CD4-positive, alpha-beta T cell (primary cell): ENCODE data around the gene PDE3A. TPM values are rescaled to one million over a fixed set of nuclear protein-coding genes. Genes with fewer than 3 reads are reported as not detected.

Experiments
- ATAC-seq: fragments of 200-7000 bp; cut with Tn5 transposase; one replicate; pipeline ENCODE4 v1.10.0; 2022; ENCODE audit warnings: mild to moderate bottlenecking; ENCODE audit not compliant: poor library complexity
- CTCF ChIA-PET: fragments of 350-600 bp; sonication (Branson Sonifier 250); formaldehyde crosslinking; loops from one replicate; lab custom pipeline; 2021; ENCODE audit warnings: antibody characterized with exemption, inconsistent platforms; lab: Charles Lee
- POLR2A ChIA-PET: fragments of 350-600 bp; sonication (Branson Sonifier 250); formaldehyde crosslinking; loops from one replicate; lab custom pipeline; 2021; ENCODE audit warnings: antibody characterized with exemption, inconsistent platforms; lab: Charles Lee
- DNase-seq, 14 experiments: peaks; one replicate each; pipeline ENCODE4 v3.0.0-alpha.2; 2013 to 2020; ENCODE audit warnings: mixed read lengths in 2 of 14
- H3K27ac ChIP-seq, 2 donors: one replicate each; pipeline versions ENCODE4 v1.5.1 to v1.7.0; 2013; ENCODE audit warnings: low read length in 2 of 2, low read depth in 1 of 2, mild to moderate bottlenecking in 1 of 2
- H3K27me3 ChIP-seq, 2 experiments: 1 replicate in 1 of 2; 2 replicates in 1 of 2; pipeline versions ENCODE4 v1.6.1 to v1.7.0; 2013; ENCODE audit warnings: low read length in 2 of 2, control low read depth in 1 of 2, mild to moderate bottlenecking in 1 of 2, moderate library complexity in 1 of 2; ENCODE audit not compliant: insufficient read depth in 2 of 2, control insufficient read depth in 1 of 2
- H3K36me3 ChIP-seq: one replicate; pipeline ENCODE4 v1.6.1; 2013; ENCODE audit warnings: low read length, control low read depth; ENCODE audit not compliant: insufficient read depth
- H3K4me1 ChIP-seq: one replicate; pipeline ENCODE4 v1.6.1; 2013; ENCODE audit warnings: low read length, control low read depth; ENCODE audit not compliant: insufficient read depth
- H3K4me3 ChIP-seq: one replicate; pipeline ENCODE4 v1.5.1; 2013; ENCODE audit warnings: mild to moderate bottlenecking, low read length, moderate library complexity
- H3K9me3 ChIP-seq, 2 experiments: 1 replicate in 1 of 2; 2 replicates in 1 of 2; pipeline versions ENCODE4 v1.6.1 to v1.7.0; 2013; ENCODE audit warnings: low read length in 2 of 2, mild to moderate bottlenecking in 2 of 2, control low read depth in 1 of 2, moderate library complexity in 1 of 2; ENCODE audit not compliant: control insufficient read depth in 1 of 2, insufficient read depth in 1 of 2
- H3K27ac Mint-ChIP-seq: one replicate; pipeline ENCODE4 v1.8.0; 2020; ENCODE audit warnings: mixed read lengths
- H3K27me3 Mint-ChIP-seq: one replicate; pipeline ENCODE4 v1.8.0; 2021; ENCODE audit warnings: mixed read lengths
- H3K36me3 Mint-ChIP-seq: one replicate; pipeline ENCODE4 v1.8.0; 2021; ENCODE audit warnings: low read depth, mixed read lengths
- H3K4me1 Mint-ChIP-seq: one replicate; pipeline ENCODE4 v1.8.0; 2021; ENCODE audit warnings: low read depth, mixed read lengths
- H3K4me3 Mint-ChIP-seq: one replicate; pipeline ENCODE4 v1.8.0; 2020; ENCODE audit warnings: mild to moderate bottlenecking, mixed read lengths
- H3K9me3 Mint-ChIP-seq: one replicate; pipeline ENCODE4 v1.8.0; 2020; ENCODE audit warnings: mixed read lengths
- CTCF ChIP-seq: fragments of 200-600 bp; IDR thresholded peaks from one replicate; pipeline ENCODE4 v1.8.0; 2022; ENCODE audit warnings: antibody characterized with exemption, mild to moderate bottlenecking
- intact Hi-C, 2 experiments: fragments of 100-400 bp; cut with DNase I in 1 of 2; cut with micrococcal nuclease in 1 of 2; formaldehyde crosslinking; loops; one replicate each; pipeline versions ENCODE4 v1.15.1 to v1.9.0; 2023 to 2025; cut with DNase I, micrococcal nuclease
- total RNA-seq, 174 experiments: library from RNA in 2 of 174; stranded (reverse) in 2 of 174; gene quantifications; one replicate each; pipeline ENCODE4 v1.2.3 and lab custom pipeline; 2021 to 2026

PDE3A gene
- total RNA-seq, 2 experiments from 2014 or later, result not detected

GRCh38 chr12:20716037-20716436, 347.7 kb downstream of the PDE3A start:
- DNase-seq (no peak), ATAC-seq (no peak)
- H3K4me3 ChIP-seq, result no peak overlapping the region
- Mint-ChIP-seq H3K4me3 (no peak overlapping the region), H3K27me3 (no peaks in the 10 kb centered on the region), H3K4me1 (no peaks in the 10 kb centered on the region), H3K27ac (no peak overlapping the region), H3K36me3 (no peaks in the 10 kb centered on the region), H3K9me3 (peaks cover 6% of the 10 kb centered on the region)
- ChIA-PET POLR2A (no interaction called here), CTCF (no interaction called here)
- no peaks in the 10 kb centered on the region for H3K4me1 ChIP-seq
- H3K9me3 ChIP-seq, result peaks cover 0 to 5% of the 10 kb centered on the region in 2 experiments
- H3K36me3 ChIP-seq, result no peaks in the 10 kb centered on the region
- no peak overlapping the region for H3K27ac ChIP-seq
- H3K27me3 ChIP-seq, result no peaks in the 10 kb centered on the region
- intact Hi-C loops, result no loop called here
- no peak for TF ChIP-seq CTCF

GRCh38 chr12:20716985-20717384, 348.6 kb downstream of the PDE3A start:
- H3K27ac Mint-ChIP-seq, result no peak overlapping the region
- no peak overlapping the region for H3K27ac ChIP-seq
- intact Hi-C loops, result no loop called here
- no peaks in the 10 kb centered on the region for H3K4me1 ChIP-seq
- H3K36me3 Mint-ChIP-seq, result no peaks in the 10 kb centered on the region
- peaks cover 0 to 5% of the 10 kb centered on the region in 2 experiments for H3K9me3 ChIP-seq
- H3K36me3 ChIP-seq, result no peaks in the 10 kb centered on the region
- no peak for DNase-seq
- no peaks in the 10 kb centered on the region for H3K4me1 Mint-ChIP-seq
- peaks cover 6% of the 10 kb centered on the region for H3K9me3 Mint-ChIP-seq
- H3K27me3 Mint-ChIP-seq, result no peaks in the 10 kb centered on the region
- no peak for TF ChIP-seq CTCF
- CTCF ChIA-PET, result no interaction called here
- no peaks in the 10 kb centered on the region for H3K27me3 ChIP-seq
- H3K4me3 Mint-ChIP-seq, result no peak overlapping the region
- H3K4me3 ChIP-seq, result no peak overlapping the region
- ATAC-seq, result no peak
- POLR2A ChIA-PET, result no interaction called here

GRCh38 chr12:20718294-20718693, 350.0 kb downstream of the PDE3A start:
- H3K27me3 ChIP-seq, result no peaks in the 10 kb centered on the region

More at GRCh38 chr12:20718294-20718693, 350.0 kb downstream of the PDE3A start:
- no peak for DNase-seq
- Mint-ChIP-seq H3K27ac (no peak overlapping the region), H3K9me3 (peaks cover 6% of the 10 kb centered on the region), H3K27me3 (no peaks in the 10 kb centered on the region), H3K36me3 (no peaks in the 10 kb centered on the region), H3K4me3 (no peak overlapping the region), H3K4me1 (no peaks in the 10 kb centered on the region)
- ChIA-PET CTCF (no interaction called here), POLR2A (no interaction called here)
- no peak for ATAC-seq
- no peaks in the 10 kb centered on the region for H3K36me3 ChIP-seq
- H3K9me3 ChIP-seq, result peaks cover 0 to under 1% of the 10 kb centered on the region in 2 experiments
- no peak overlapping the region for H3K4me3 ChIP-seq
- TF ChIP-seq CTCF, result no peak
- no peak overlapping the region for H3K27ac ChIP-seq
- H3K4me1 ChIP-seq, result no peaks in the 10 kb centered on the region
- intact Hi-C loops, result no loop called here
